GM11168 (cell line): ENCODE results near the gene INTS11.
"Not testable (repeated sequence)": the region's sequence is repeated elsewhere in the genome, so short reads cannot be mapped to it uniquely, and the experiment has no call there.

ENCODE experiments used
- in situ Hi-C: fragments of 300-500 bp; cut with MboI; formaldehyde crosslinking; loops from one replicate; pipeline ENCODE4 v1.12.0; 2022; ENCODE audit warnings: low sequenced_read_pairs; ENCODE audit not compliant: unreplicated experiment

Gene INTS11

DNA sequence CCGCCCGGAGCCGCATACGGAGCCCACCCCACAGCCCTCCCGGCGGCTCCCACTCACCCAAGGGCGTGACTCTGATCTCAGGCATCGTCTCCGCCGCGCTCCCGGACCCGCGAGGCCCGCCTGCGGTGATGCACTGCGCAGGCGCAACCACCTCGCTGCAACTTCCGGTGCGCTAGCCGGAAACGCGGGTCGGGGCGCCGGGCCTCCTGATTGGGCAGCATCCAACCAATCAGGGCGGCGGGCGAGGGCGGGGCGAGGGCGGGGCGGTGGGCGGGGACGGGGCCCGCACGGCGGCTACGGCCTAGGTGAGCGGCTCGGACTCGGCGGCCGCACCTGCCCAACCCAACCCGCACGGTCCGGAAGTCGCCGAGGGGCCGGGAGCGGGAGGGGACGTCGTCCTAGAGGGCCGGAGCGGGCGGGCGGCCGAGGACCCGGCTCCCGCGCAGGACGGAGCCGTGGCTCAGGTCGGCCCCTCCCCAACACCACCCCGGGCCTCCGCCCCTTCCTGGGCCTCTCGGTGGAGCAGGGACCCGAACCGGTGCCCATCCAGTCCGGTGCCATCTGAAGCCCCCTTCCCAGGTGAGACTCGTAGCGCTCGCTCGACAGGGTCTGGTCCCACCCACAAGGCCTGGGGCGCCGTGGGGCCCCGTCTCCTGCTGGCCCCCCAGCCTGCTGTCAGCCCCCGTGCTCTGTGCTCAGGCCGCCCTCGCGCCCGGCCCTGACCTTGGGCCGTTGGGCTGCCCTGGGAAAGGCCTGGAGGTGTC, at the start of gene INTS11, which contains the start of gene CPTP:
Gene INTS11 (minus strand): TSS at position 137 of the 764 bp plus-strand sequence. CDS start 52 bp downstream, at position 85.
Gene CPTP (plus strand): TSS at position 279 of the 764 bp plus-strand sequence. CDS start 2,109 bp downstream, outside the sequence.
- in situ Hi-C loops: no loop called here

DNA sequence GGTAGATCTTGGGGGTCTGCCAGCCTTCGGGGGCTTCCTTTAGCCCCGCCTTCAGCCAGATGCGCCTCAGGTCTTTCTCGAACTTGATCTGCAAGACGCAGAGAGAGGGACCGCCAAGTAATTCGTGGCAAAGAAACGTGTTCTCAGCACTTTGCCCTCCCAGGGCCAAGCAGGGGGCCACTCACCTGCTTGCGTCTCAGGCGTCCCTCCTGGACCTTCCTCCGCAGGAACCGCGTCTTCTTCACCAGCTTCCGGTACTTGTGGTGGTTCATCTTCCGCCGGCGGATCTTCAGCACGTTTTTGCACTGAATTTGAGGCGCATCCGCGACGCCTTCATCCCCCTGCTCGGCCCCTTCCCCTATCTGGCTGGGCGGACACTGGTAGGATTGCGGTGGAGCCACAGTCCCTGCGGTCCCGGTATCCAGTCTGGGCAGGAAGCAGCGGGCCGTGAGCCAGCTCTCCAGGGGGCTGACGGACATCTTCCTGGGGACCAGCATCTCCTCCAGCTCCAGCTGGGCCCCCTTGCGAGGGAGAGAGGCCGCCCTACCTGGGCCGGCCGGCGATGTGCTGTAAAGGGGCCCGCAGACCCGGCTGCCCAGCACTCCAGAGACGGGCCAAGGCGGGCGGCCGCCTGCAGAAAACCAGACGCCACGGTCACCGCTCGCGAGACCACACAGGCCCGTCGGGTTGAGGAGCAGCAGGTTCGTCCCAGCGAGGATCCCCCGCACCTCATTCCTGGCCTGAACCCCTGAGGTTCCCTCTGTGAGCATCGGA, 49.5 kb upstream of the INTS11 start:
- in situ Hi-C loops: no loop called here

DNA sequence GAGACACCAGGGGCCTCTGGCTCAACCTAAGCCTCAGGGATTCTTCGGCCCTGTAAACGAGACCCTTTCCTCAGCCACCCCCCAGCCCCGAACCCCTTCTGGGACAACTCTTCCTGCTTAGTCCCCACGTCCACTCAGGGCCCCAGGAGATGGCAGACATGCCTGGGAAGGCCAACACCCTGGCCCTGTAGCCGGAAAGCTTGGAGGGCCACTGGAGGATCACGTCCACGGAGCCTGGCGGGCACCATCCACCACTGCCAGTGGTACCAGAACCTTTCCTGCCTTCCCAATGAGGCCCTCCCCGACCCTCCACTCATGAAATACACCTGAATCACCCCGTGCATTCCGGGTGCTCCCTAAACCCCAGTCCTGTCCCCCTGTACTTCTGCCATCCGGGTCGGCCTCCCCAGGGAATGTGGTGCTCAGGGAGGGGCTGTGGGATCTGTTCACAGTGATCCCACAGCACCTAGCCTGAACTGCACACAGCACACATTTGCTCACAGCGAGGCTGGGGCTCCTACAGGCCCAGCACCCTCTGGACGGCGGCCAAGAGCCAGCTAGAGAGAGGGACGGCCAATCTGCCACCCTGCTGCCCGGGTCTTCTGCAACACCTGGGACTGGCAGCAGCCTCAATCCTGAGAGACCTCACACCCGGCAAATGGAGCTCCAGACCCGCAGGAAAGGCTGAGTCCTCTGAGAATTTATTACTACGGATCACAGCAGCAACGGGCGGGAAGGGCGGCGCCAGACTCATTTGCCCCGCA, 48.8 kb upstream of the INTS11 start:
- in situ Hi-C loops: no loop called here

DNA sequence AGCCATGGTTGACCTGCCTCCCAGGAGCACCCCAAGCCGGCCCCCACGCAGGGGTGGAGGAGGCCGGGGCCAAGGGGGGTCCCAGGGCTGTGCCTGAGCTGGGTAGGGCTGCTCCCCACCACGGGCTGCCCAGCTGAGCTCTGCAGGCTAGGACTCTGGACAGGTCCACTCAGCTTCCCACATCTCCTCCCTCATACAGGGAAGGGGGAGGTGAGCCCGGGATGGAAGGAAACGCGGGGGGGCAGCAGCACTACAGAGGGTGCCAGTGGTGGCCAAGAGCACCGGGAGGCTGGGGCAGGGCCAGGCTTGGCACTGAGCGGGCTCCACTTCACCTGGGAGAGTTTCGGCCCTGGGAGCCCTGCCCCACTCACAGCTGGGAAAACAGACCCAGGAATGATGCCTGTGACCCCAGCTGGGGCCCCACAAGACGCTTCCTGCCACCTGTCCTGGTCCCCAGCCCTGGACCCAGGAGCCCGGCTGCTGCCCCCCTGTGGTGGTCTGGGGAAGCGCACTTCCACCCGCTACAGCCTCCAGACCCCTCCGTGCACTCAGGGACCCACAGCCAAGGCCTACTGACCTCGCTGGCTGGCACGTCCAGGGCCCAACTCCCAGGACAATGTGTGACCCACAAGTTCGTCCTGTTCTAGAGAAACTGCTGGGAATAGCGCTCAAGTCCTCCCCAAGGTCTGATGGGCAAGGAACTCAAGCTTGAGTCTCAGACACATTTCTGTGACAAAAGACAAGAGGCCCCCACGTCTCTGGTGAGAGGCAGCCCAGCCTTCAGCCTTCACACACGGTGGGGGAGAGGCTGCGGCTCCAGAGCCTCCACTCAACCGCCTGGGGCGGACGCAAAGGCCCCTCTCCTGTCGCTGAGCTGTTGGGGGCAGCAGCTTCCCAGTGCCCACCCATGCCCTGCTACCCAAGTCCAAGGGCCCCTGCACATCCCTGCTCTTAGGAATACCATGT, 47.6 kb upstream of the INTS11 start:
- in situ Hi-C loops: no loop called here

DNA sequence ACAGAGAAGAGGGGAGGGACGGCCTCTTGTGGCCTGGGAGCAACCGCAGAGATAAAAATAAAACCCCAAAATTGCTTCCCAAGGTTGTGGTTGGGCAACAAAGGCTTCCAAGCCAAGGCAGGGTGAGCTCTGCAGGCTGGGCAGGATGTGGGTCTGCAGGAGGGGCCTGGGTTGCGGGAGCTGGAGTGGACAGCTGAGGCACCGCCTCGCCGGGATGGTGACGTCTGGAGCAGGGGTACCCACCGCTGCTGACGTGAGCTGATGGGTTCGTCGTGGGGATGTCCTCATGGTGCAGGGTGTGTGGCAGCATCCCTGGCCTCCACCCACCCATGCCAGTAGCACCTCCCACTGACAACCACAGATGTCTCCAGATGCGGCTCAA, 46.9 kb upstream of the INTS11 start:
- in situ Hi-C loops: no loop called here

DNA sequence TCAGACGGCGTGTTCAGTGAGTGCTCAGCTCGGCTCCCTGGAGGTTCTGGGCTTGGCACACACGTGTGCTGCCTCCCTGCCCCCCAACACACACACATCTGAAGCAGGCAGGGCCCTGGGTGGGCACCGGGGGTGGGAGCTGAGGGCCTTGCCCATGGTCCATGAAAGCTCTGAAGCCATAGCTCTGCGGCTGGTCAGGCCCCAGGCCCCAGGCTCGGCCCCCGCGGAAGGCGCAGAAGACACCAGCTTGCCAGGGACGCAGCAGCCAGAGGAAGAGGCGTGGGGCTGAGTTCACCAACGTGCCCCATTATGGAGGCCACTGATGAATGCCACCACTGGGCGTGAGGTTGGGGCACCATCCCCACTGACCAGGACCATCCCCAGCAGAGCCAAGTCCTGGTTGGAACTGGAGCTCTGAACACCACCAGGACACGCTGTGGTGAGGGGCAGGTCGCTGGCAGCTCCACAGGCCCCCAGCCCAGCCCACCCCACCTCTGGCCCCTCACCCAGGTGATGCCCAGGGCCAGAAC, 46.4 kb upstream of the INTS11 start:
- in situ Hi-C loops: no loop called here

- in situ Hi-C loops: not testable (repeated sequence)
Measured at GRCh38 chr1:1370094-1370493, 45.6 kb upstream of the INTS11 start.

DNA sequence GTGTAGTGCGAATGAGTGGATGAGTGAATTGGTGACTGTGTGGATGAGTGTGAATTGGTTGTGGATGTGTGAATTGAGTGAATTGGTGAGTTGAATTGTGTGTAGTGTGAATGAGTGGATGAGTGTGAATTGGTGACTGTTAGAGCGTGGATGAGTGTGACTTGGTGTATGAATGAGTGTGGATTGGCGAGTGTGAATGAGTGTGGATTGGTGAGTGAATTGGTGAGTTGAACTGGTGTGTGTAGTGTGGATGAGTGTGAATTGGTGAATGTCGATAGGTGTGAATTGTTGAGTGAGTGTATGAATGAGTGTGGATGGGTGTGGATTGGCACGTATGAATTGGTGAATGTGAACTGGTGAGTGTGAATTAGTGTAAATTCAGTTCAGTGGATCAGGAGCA, 42.9 kb upstream of the INTS11 start:
- in situ Hi-C loops: no loop called here

DNA sequence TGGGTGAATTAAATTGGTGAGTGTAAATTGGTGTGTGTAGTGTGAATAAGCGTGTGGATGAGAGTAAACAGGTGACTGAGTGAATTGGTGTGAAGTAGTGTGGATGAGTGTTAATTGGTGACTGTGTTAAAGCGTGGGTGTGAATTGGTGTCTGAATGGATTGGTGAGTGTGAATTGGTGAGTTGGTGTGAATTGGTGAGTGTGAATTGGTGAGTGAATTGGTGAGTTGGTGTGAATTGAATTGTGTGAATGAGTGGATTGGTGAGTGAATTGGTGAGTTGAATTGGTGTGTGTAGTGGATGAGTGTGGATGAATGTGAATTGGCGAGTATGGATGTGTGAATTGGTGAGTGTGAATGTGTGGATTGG, 42.2 kb upstream of the INTS11 start:
- in situ Hi-C loops: no loop called here

DNA sequence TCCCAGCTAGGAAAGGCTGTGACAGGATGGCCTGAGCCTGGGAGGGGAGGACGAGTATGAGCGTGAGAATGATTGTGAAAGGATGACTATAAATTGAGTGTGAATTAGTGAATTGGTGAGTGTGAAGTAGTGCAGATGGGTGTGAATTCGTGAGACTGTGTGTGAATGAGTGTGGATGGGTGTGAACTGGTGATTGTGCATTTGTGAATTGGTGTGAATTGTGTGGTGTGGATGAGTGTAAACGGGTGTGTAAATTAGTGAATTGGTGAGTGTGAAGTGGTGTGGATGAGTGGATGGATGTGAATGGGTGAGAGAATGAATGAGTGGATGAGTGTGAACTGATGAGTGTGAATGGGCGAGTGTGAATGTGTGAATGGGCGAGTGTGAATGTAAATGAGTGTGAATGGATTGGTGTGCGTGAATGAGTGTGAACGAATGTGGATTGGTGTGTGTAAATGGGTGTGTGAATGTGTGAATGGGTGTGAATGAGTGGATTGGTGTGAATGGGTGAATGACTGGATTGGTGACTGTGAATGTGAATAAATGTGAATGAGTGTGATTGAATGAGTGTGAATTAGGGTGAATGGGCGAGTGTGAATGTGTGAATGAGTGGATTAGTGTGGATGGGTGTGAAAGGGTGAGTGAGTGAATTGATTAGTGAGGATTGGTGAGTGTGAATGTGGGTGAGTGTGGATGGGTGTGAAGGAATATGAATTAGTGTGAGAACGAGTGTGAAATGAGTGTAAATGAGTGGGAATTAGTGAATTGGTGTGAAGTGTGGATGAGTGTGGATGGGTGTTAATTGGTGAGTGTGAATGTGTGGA, 41.6 kb upstream of the INTS11 start:
- in situ Hi-C loops: no loop called here

- in situ Hi-C loops: no loop called here
Measured at GRCh38 chr1:1364266-1364665, 39.8 kb upstream of the INTS11 start.

- in situ Hi-C loops: no loop called here
Measured at GRCh38 chr1:1361982-1362423, 37.5 kb upstream of the INTS11 start.

- in situ Hi-C loops: no loop called here
Measured at GRCh38 chr1:1361233-1361981, 36.9 kb upstream of the INTS11 start.

DNA sequence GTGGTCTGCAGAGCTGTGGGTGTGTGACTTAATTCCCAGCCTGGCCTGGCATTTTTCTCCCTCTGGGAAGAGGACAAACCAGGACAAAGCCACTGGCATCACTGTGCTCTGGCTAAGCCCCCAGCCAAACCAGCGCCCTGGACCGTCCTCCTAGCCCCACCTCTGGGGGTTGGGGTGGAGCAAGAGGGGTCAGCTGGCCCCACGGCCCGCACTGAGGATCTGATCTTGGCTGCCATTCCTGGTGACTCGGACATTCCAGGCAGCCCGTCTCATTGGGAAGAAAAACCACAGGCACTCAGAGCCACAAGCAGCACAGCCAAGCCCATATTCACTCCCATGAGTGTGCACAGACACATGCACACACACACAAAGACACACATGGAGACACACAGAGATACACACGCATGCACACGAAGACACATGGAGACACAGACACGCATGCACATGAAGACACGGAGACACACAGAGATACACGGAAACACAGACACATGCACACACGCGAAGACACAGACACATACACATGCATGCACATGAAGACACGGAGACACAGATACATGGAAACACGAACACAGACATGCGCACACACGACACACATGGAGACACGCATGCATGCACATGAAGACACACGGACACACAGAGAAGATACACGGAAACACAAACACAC, 36.2 kb upstream of the INTS11 start:
- in situ Hi-C loops: no loop called here

GRCh38 chr1:1359664-1360468, 35.4 kb upstream of the INTS11 start:
- in situ Hi-C loops: no loop called here

DNA sequence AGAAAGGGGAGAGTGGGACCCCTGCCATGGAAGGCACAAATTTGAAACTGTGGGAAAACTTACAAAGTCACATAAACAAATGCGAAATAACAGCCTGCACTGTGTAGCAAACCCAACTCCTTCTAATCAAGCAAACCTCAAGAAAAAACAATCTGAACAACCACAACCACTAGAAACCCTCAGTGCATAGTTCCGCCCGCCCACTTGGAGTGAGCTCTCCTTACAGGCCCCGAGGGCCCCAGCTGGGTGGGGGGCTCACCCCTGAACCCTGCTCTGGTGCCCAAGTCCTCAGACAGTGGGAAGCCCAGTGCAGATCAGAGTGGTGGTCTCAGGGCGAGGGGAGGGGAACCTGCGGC, 34.8 kb upstream of the INTS11 start:
- in situ Hi-C loops: no loop called here
